T47D (cell line): Measurements from ENCODE around the gene LAMB2.
A peak's percentile ranks its signal among the peaks of the same experiment; 100 is the strongest.

Experiments used
- DNase-seq, 2 experiments: peaks; one replicate each; pipeline versions ENCODE4 v3.0.0 to v3.0.0-alpha.2; 2011 to 2012; ENCODE audit warnings: low read depth in 1 of 2, low spot score in 1 of 2
- JUND ChIP-seq: IDR thresholded peaks from 2 replicates; pipeline ENCODE4 v1.6.1; 2012; ENCODE audit warnings: low read depth
- in situ Hi-C: cut with HindIII; loops from 2 replicates; pipeline ENCODE4 v1.10.0; 2016; ENCODE audit warnings: low sequenced_read_pairs, low pct_unique_long_range_greater_than_20kb

LAMB2 gene

DNA sequence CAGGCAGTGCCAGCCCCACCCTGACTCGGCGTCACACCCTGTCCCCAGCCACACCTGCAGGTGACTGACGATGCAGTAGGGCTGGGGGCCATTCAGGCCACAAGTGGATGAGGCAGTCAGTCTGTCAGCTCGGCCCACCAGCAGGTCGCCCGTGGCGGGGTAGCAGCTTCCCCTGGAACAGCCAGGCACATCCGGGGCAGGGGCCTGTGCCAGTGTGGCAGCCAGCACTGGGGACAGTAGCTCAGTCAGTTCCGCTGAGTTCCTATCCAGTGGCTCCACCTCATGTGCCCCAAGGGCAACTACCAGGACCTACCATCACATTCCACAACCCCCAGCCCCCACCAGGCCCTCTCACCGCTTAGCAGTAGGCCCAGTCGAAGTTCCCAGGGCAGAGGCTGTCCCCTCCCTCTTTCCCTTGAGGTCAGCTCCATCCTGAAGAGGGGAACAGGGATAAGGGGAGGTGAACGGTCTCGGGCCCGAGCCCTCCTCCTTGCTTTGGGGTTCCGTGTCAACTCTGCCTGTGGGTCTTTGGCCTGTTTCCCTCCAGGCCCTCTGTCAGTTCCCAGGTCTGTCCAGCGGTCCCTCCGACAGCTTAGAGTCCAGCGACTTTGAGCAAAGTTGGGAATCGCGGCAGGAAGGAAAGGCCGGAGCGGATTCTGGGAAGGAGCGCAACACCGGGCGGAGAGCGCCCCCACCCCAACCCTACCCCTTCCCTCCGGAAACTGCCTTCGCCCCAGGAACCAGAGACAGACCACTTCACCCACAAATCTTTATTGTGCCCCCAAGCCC lies at the start of gene LAMB2:
Gene LAMB2, minus strand, starts transcription at position 614 of the 789 bp plus-strand sequence. Its CDS starts 183 bp downstream, at position 431.
- in situ Hi-C loops, result no loop called here
- peak; percentile 64 to 86 for DNase-seq
- no peak for TF ChIP-seq JUND

DNA sequence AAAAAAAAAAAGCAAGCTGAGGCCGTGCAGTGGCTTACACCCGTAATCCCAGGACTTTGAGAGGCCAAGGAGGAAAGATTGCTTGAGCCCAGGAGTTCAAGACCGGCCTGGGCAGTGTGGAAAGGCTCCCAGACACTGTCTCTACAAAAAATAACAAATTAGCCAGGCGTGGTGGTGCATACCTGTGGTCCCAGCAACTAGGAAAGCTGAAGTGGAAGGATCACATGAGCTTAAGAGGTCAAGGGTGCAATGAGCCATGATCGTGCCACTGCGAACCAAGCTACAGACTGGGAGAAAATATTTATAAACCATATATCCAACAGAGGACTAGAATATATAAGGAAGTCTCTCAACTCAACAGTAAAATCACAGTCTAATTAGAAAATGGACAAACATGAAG lies 48.5 kb upstream of the LAMB2 start:
- no peak for TF ChIP-seq JUND
- DNase-seq, result no peak
- in situ Hi-C loops, result no loop called here

DNA sequence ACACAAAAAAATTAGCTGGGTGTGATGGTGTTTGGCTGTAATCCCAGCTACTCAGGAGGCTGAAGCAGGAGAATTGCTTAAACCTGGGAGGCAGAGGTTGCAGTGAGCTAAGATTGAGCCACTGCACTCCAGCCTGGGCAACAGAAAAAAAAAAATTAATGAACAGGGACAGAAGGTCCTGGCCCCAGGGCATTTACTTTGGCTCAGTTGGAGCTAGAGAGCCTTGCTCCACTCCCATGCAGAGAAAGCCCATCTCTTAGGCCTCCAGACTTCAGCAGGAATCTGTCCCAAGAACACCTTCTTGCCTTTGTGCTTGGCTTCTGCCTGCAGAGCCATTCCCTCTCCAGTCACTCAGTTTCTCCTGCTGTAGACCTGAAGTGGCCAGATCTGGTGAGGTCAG lies 47.3 kb upstream of the LAMB2 start:
- DNase-seq, result peak in 1 of 2 experiments; percentile 25
- in situ Hi-C loops, result no loop called here
- no peak for TF ChIP-seq JUND

DNA sequence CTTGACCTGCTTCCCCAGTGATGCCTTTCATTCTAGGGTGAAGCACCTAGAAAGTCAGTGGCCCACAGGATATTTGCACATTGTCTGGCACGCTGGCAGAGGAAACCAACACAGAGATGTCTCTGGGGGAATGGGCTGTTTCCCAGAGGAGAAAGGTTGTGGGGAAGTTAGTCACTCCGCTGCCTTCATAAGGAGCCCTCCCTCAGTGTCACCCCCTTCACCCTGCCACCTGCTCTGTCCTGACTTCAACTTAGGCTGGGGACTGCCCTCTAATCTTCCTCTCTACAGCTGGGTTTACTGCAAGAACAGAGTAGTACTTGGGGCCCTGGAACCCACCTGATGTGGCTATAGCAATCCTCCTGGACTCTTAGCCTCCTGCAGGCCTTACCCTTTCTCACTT lies 44.2 kb upstream of the LAMB2 start:
- TF ChIP-seq JUND, result no peak
- DNase-seq, result no peak
- in situ Hi-C loops, result no loop called here

DNA sequence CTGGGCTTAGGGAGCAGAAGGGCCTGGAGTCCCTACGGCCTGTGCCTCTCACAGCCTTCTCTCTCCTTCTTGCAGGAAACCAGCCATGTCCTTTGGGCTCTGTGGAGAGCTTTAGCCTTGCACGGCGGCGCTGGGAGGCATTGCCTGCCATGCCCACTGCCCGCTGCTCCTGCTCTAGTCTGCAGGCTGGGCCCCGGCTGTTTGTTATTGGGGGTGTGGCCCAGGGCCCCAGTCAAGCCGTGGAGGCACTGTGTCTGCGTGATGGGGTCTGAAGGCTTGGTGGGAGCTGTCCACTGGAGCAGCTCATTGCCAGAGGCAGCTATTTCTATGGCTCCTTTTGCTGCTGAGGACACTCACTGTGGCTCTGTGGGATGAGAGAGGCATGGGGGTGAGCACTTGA lies 42.7 kb upstream of the LAMB2 start:
- no peak for TF ChIP-seq JUND
- in situ Hi-C loops, result no loop called here
- DNase-seq, result no peak

DNA sequence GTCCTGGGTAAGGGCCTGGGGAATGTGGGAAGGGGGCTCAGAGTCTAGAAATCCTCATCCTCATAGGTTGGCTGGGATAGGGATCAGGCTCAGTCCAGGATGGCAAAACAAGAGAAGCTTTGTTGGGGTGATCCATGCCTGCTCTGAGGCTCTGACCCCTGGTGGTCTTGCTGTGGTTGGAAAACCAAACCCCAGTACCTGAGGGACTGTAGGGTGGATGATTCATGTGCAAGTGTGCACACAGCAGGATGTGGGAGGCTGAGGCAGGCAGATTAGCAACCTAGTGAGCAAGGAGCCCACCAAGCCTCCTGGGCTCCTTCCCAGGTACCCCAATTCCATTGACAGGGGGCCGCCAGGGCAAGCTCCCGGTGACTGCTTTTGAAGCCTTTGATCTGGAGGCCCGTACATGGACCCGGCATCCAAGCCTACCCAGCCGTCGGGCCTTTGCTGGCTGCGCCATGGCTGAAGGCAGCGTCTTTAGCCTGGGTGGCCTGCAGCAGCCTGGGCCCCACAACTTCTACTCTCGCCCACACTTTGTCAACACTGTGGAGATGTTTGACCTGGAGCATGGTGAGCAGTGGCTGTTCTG lies 41.6 kb upstream of the LAMB2 start:
- TF ChIP-seq JUND, result no peak
- in situ Hi-C loops, result no loop called here
- no peak for DNase-seq

DNA sequence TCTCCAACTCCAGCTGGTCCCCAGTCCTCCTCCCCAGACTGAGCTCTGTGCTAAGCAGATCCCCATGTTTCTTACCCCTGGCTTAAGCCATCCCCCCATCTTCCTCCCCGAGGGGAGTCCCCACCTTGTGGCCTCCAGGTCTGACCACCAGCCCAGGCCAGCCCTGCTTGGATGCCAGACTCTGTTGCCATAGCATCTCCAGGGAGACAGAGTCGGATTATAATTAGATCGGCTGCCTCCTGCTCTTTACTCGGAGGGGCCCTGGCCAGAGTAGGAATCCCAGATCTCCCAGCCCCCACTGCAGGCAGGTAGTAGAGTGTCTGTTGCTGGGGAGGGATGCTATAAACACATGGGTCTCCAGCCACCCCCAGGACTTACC lies 40.9 kb upstream of the LAMB2 start:
- no peak for DNase-seq
- no peak for TF ChIP-seq JUND
- in situ Hi-C loops, result no loop called here

DNA sequence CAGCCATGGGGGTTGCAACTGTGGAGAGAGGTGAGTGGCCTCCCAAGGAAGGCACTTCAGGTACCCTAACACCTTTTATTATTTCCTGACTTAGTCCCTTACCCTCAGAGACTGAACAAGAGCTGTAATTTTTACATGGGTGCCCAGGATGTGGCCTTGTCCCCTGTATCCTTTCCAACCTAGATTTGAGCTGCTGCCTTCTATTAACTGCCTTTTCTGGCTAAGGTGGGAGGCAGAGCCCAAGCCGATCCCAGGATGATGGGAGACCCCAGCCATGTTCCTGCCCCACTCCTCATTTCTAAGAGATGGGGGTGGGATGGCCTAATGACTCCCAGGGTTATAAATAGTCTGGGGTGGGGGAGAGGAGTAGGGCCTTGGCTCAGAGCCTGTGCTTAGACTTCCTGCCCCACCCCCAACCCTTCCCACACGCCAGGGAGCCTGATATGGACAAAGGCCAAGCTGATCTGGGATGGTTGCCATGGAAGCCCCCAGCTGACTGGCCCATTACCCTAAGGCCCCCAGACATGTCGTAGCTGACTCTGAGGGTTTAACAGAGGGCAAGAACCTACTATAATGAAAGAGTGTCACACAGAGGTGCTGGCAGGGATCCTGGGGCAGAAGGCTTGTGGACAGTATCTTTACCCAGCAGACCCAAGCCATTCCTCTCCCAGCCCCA lies 40.4 kb upstream of the LAMB2 start:
- in situ Hi-C loops, result no loop called here
- DNase-seq, result no peak
- TF ChIP-seq JUND, result no peak

DNA sequence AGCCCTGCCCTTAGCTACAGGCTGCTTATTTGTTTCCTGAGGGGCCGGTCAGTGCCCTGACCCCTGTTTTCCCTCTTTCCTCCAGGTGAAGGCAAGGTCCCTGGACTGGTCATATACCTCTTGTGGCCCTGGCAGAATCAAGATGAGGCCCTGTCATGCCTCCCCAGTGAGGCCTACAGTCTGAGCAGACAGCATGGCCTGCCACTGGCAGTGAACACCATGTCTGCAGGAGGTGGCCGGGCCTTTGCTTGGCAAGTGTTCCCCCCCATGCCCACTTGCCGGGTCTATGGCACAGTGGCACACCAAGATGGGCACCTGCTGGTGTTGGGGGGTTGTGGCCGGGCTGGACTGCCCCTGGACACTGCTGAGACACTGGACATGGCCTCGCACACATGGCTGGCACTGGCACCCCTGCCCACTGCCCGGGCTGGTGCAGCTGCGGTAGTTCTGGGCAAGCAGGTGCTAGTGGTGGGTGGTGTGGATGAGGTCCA lies 39.7 kb upstream of the LAMB2 start:
- no peak for DNase-seq
- TF ChIP-seq JUND, result no peak
- in situ Hi-C loops, result no loop called here

DNA sequence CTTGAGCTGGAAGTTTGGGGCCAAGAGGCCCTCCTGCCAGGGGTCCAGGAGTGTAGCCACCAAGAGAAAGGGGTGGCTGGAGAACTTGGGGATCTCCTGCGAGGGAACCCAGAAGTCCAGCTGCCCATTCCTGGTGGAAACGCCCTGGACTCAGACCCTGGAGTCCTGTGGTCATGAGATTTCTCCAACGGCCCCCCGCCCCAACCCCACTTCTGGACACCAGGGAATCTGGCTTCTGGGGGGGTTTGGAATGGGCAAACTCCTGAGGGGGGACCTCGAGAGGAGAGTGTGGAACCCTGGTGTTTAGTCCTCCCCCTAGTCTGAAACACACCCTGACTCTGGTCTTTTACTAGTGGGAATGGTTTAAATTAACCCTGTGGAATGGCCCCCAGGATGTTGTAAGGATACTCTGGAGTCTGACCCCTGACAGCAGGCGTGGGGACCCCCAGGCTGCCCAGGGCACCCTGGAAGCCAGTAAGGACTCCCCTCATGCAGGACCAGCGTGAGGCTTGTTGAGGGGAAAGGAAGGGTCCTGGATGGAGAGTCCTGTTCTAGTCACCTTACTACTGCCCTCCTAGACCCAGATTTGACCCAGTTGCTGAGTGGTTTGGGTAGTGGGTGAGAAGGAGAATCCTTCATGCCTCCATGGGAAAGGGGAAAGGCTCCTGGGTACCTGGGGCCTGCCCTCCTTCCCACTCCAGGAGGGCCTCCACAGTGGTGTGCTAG lies 39.1 kb upstream of the LAMB2 start:
- TF ChIP-seq JUND, result no peak
- in situ Hi-C loops, result no loop called here
- DNase-seq, result no peak

DNA sequence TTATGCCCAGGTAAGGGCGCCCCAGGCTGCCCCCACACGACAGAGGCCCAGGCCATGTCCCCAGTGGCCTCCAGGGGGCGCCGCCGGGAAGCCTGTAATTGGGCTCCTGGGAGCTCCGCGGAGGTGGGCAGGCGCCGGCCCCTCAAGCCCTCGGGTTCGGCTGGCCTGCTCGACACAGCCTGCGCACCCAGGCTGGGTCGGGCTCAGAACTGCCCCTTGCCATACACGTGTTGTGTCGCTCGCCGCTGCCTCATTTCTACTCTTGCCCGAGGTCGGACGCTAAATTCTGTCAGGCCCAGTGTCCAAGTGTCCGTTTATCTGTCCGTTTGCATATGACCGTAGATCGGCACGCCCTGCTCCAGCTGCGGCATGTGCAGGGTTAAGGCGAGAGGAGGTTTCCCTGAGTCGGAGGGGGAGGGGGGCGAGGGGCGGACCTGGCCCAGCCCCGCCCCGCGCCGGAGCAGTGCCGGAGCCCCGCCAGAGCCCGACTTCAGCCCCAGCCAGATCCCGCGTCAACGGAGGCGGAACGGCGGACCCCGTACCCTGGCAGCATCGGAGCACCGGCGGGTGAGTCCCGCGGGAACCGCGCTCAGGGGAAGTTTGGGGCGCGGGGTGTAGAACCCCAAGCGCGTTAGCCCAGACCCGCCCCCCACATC lies 38.4 kb upstream of the LAMB2 start, which contains the start of gene KLHDC8B:
Gene KLHDC8B, plus strand, starts transcription at position 480 of the 656 bp plus-strand sequence. CDS start 1,172 bp downstream, outside the sequence.
- in situ Hi-C loops, result no loop called here
- DNase-seq, result peak; percentile 78
- TF ChIP-seq JUND, result no peak

DNA sequence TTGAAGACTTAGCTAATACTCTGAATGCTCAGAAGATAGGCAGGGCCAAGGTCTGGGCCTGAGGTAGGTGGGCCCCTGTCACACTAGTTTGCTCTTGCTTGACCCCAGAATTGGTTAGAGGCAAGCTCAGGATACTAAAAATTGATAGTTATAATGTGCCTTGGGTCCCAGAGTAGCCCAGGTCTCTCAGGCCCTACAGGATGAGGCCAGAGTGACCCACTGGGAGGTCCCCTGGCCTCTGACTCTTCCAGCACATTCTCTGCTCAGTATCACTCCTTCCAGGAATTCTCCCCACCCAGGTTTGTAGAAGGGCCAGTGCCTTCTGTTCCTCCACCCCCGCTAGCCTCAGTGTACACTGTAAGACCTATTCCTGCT lies 37.9 kb upstream of the LAMB2 start:
- no peak for TF ChIP-seq JUND
- no peak for DNase-seq
- in situ Hi-C loops, result no loop called here
